ENCODE measurements around the gene PPP3R1. TPM values are rescaled to one million over a fixed set of nuclear protein-coding genes. Genes with fewer than 3 reads are reported as not detected.

PPP3R1 gene
- total RNA-seq, 3 donors from 2014 or later: 32.8 to 54.4 (median 34.1) TPM

Other genes with a start within 250 kb of the PPP3R1 start
- gene C1D, start 189.5 kb downstream of the PPP3R1 start, total RNA-seq: 10 to 100 TPM; 32.3 to 50.5 (median 49.8) TPM
- 10 to 100 TPM; 15.4 to 29.5 (median 18.9) TPM for gene PNO1, start 94.6 kb downstream of the PPP3R1 start, total RNA-seq
- 10 to 100 TPM; 14.9 to 63.5 (median 35.7) TPM for gene CNRIP1, start 67.4 kb upstream of the PPP3R1 start, total RNA-seq
- gene PLEK, start 112.8 kb upstream of the PPP3R1 start, total RNA-seq: 10 to 100 TPM in 2 of 3 donors, 1 to 10 TPM in 1; 3.6 to 20.5 (median 11.7) TPM
- 1 to 10 TPM in 2 of 3 donors, under 1 TPM in 1; 0.98 to 1.6 (median 1.1) TPM for gene FBXO48, start 214.8 kb upstream of the PPP3R1 start, total RNA-seq
- 10 to 100 TPM in 2 of 3 donors, 1 to 10 TPM in 1; 8.5 to 14.5 (median 13.4) TPM for gene APLF, start 215.1 kb upstream of the PPP3R1 start, total RNA-seq